GM12878 (cell line): ENCODE data around the gene ZDHHC14. TPM values are rescaled to one million over a fixed set of nuclear protein-coding genes. Genes with fewer than 3 reads are reported as not detected.

Experiments used
- ATAC-seq: fragments of 200-7000 bp; cut with Tn5 transposase; 3 replicates; pipeline ENCODE4 v1.9.1; 2020; ENCODE audit warnings: mild to moderate bottlenecking, moderate library complexity
- BruUV-seq: library from RNA; stranded (reverse); fragments of 400-500 nt; replicated peaks from 2 replicates; lab custom pipeline; 2021; lab: Mats Ljungman, UMichigan
- CTCF ChIA-PET: fragments of 300-600 bp; sonication (Branson Sonifier 250); formaldehyde crosslinking; extraction: SDS; loops from one replicate; lab custom pipeline; 2021; ENCODE audit warnings: inconsistent platforms; lab: Yijun Ruan, JAX
- POLR2A ChIA-PET: fragments of 350-600 bp; formaldehyde crosslinking; extraction: SDS; loops from one replicate; lab custom pipeline; 2021; ENCODE audit warnings: inconsistent platforms; lab: Charles Lee
- RAD21 ChIA-PET: fragments of 300-600 bp; sonication (Branson Sonifier 250); formaldehyde crosslinking; loops from one replicate; lab custom pipeline; 2023; ENCODE audit warnings: antibody characterized with exemption; ENCODE audit not compliant: unreplicated experiment; lab: Charles Lee
- SMC1A ChIA-PET: fragments of 300-600 bp; sonication (Branson Sonifier 250); formaldehyde crosslinking; loops from one replicate; lab custom pipeline; 2023; ENCODE audit not compliant: unreplicated experiment, uncharacterized antibody; lab: Charles Lee
- DNase-seq: peaks from one replicate; pipeline ENCODE4 v3.0.0-alpha.2; 2011; ENCODE audit warnings: low read depth, low spot score
- FAIRE-seq: peaks from 3 replicates; lab custom pipeline; 2011; peaks lifted over from hg19 to GRCh38; lab: Jason Lieb, UNC
- H2AFZ ChIP-seq: 2 replicates; pipeline ENCODE4 v1.6.0; 2011; ENCODE audit warnings: low read depth, low read length, control low read depth; ENCODE audit not compliant: control insufficient read depth
- H3K27ac ChIP-seq: 2 replicates; pipeline ENCODE4 v1.5.1; 2011; ENCODE audit warnings: control low read depth; ENCODE audit not compliant: control insufficient read depth, insufficient read depth
- H3K27me3 ChIP-seq, 2 experiments: replicated peaks in 1 of 2; 2 replicates each; pipeline versions ENCODE4 v1.6.0 to v1.6.1; 2011; ENCODE audit warnings: low read length in 1 of 2; ENCODE audit not compliant: control insufficient read depth in 2 of 2, insufficient read depth in 2 of 2
- H3K36me3 ChIP-seq, 2 experiments: 2 replicates each; pipeline ENCODE4 v1.5.1; 2011; ENCODE audit warnings: low read length in 1 of 2; ENCODE audit not compliant: control insufficient read depth in 2 of 2, insufficient read depth in 2 of 2
- H3K4me1 ChIP-seq: 2 replicates; pipeline ENCODE4 v1.6.1; 2011; ENCODE audit warnings: mild to moderate bottlenecking, low read length, moderate library complexity, mixed read lengths; ENCODE audit not compliant: control insufficient read depth, insufficient read depth
- H3K4me2 ChIP-seq: 2 replicates; pipeline ENCODE4 v1.6.0; 2011; ENCODE audit warnings: control low read depth; ENCODE audit not compliant: control insufficient read depth, insufficient read depth
- H3K4me3 ChIP-seq: fragments of 200-600 bp; sonication (generic); 2 replicates; pipeline ENCODE4 v1.5.1; 2016
- H3K79me2 ChIP-seq: 2 replicates; pipeline ENCODE4 v1.6.0; 2011; ENCODE audit warnings: low read length; ENCODE audit not compliant: control insufficient read depth, insufficient read depth
- H3K9ac ChIP-seq: 2 replicates; pipeline ENCODE4 v1.8.0; 2011; ENCODE audit warnings: low read length, control low read depth, mixed read lengths; ENCODE audit not compliant: control insufficient read depth, insufficient read depth
- H3K9me3 ChIP-seq: replicated peaks from 3 replicates; pipeline ENCODE4 v1.5.1; 2011; ENCODE audit warnings: mild to moderate bottlenecking, low read length; ENCODE audit not compliant: control insufficient read depth, insufficient read depth
- H4K20me1 ChIP-seq: 2 replicates; pipeline ENCODE4 v1.6.0; 2011; ENCODE audit not compliant: control insufficient read depth, insufficient read depth
- EED ChIP-seq: sonication (generic); IDR thresholded peaks from 2 replicates; pipeline ENCODE4 v1.6.1; 2016; ENCODE audit warnings: antibody characterized with exemption, low read depth
- MYB ChIP-seq: fragments of 150-350 bp; IDR thresholded peaks from 2 replicates; pipeline ENCODE4 v1.6.1; 2014; ENCODE audit warnings: mild to moderate bottlenecking, low read depth, low read length, borderline replicate concordance
- MYC ChIP-seq: IDR thresholded peaks from 2 replicates; pipeline ENCODE4 v1.6.1; 2011; ENCODE audit warnings: mild to moderate bottlenecking, low read length, moderate library complexity, inconsistent platforms; ENCODE audit not compliant: insufficient read depth, insufficient replicate concordance, insufficient read length, severe bottlenecking
- NFXL1 ChIP-seq: fragments of 450-650 bp; IDR thresholded peaks from 2 replicates; pipeline ENCODE4 v1.6.1; 2017; ENCODE audit warnings: antibody characterized with exemption, mild to moderate bottlenecking, borderline replicate concordance
- NFYB ChIP-seq: IDR thresholded peaks from 2 replicates; pipeline ENCODE4 v1.6.1; 2011; ENCODE audit warnings: low read depth, mild to moderate bottlenecking, low read length, improper control_type of control experiment, moderate library complexity; ENCODE audit not compliant: insufficient read depth
- RAD51 ChIP-seq: fragments of 450-650 bp; IDR thresholded peaks from 2 replicates; pipeline ENCODE4 v1.6.1; 2016; ENCODE audit warnings: moderate library complexity, mild to moderate bottlenecking, inconsistent platforms
- RB1 ChIP-seq: fragments of 450-650 bp; formaldehyde crosslinking; IDR thresholded peaks from 2 replicates; pipeline ENCODE4 v1.6.1; 2017; ENCODE audit warnings: mild to moderate bottlenecking, borderline replicate concordance
- RBBP5 ChIP-seq: fragments of 200-600 bp; sonication (generic); conservative IDR thresholded peaks from 2 replicates; pipeline ENCODE4 v1.6.1; 2016
- STAT1 ChIP-seq: fragments of 450-650 bp; conservative IDR thresholded peaks from 2 replicates; pipeline ENCODE4 v1.6.1; 2014; ENCODE audit warnings: antibody characterized with exemption, mild to moderate bottlenecking
- ZNF622 ChIP-seq: fragments of 450-650 bp; IDR thresholded peaks from 2 replicates; pipeline ENCODE4 v1.6.1; 2017; ENCODE audit warnings: mild to moderate bottlenecking, inconsistent platforms
- WGBS: methylation state at CpG from one replicate; pipeline ENCODE4 v1.1.6; 2016; ENCODE audit warnings: low lambda C conversion rate; ENCODE audit not compliant: insufficient replicate concordance, insufficient coverage; ENCODE audit errors: missing lambda C conversion rate; 5-methylcytosine and 5-hydroxymethylcytosine counted together
- in situ Hi-C: fragments of 300-500 bp; cut with MboI; formaldehyde crosslinking; loops from 9 replicates; pipeline ENCODE4 v1.14.3; 2018; ENCODE audit warnings: mixed read lengths
- intact Hi-C: fragments of 100-400 bp; cut with micrococcal nuclease; formaldehyde crosslinking; loops from one replicate; pipeline ENCODE4 v1.14.2; 2022; ENCODE audit not compliant: unreplicated experiment
- polyA plus RNA-seq, 11 experiments: library from polyadenylated mRNA; depleted of rRNA in 4 of 11; unstranded in 6 of 11; stranded (reverse) in 5 of 11; fragments of >200 nt; fragmentation: Nextera tagmentation in 4 of 11; fragmentation: Illumina TruSeq in 1 of 11; extraction: Ambion mirVana in 4 of 11; extraction: Trizol in 1 of 11; gene quantifications; 1 replicate in 1 of 11; 2 replicates in 10 of 11; pipeline versions ENCODE4 v1.2.1 to v1.2.3, GENCODE V29; 2011 to 2016; ENCODE audit warnings: inconsistent platforms in 2 of 11, missing spikeins in 2 of 11, low read depth in 1 of 11
- total RNA-seq, 4 experiments: library from RNA; depleted of rRNA in 3 of 4; stranded (reverse); fragments of >200 nt in 3 of 4; fragmentation: Illumina TruSeq in 1 of 4; extraction: Trizol in 1 of 4; gene quantifications; 2 replicates each; pipeline versions ENCODE4 v1.2.1 to v1.2.3, GENCODE V29; 2013 to 2021
- TF ChIP-seq, protein P1 (sequence below): fragments of 450-650 bp; formaldehyde crosslinking; IDR thresholded peaks from 2 replicates; pipeline ENCODE4 v1.4.0; 2020; ENCODE audit warnings: mild to moderate bottlenecking, moderate library complexity
- TF ChIP-seq, protein P2 (sequence below): fragments of 450-650 bp; IDR thresholded peaks from 2 replicates; pipeline ENCODE4 v1.6.1; 2018; ENCODE audit warnings: mild to moderate bottlenecking, low read depth, moderate library complexity; ENCODE audit not compliant: partially characterized antibody

ZDHHC14 gene
- total and polyA plus RNA-seq, 10 of the 15 experiments (the other 5 are each of a cell fraction or from before 2014, with no cell fraction given) = 0.15 to 16.0 (median 0.76) TPM; not detected in 1

DNA sequence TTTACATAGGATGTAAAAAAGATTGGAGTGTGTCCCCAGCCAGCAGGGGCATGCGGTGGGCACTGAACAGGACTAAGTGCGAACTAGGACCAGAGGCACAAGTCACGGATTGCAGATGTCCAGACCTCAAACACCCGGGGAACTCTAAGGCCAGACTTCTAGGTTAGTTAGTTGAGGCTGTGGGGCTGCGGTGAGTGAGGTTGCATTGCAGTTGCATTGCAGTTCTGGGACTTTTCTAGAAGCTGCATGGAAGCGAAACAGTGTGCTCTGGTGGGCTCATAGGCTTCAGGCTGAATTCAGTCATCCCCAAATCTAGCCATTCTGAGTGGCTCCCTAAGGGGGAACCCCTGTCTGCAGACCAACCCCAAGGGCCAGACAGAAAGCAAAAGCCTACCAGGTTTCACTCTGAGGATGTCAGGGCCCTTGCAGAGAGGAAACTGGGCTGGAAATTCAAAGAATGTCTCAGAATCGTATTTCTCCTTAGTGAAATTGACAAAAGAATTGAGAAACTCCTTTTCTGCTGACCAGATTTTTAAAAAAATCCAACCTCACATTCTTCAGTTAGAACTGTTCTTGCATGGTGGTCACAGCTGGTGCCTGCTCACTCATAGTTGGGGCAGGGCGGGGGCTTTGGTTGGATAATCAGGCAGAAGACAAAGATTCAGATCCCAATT is 182.8 kb downstream of the ZDHHC14 start:
- BruUV-seq = no TSS peak
- CTCF ChIA-PET = interaction anchor here (1.0 to 4.3 kb wide), 6 partner anchors 27 to 249 kb away, joined by 3 to 84 read pairs (median 4); no protein-coding TSS in a partner anchor
- peak; percentile 96 for FAIRE-seq
- peaks cover 4% of the 10 kb centered on the region for H3K9me3 ChIP-seq
- no peak overlapping the region for H3K9ac ChIP-seq
- H3K79me2 ChIP-seq = no peaks in the 10 kb centered on the region
- H3K4me1 ChIP-seq = peaks cover 52% of the 10 kb centered on the region
- POLR2A ChIA-PET = interaction anchor here (11.0 kb wide), 1 partner anchor 102 kb away, joined by 170 read pairs; no protein-coding TSS in a partner anchor
- ATAC-seq = peak; percentile 81
- RAD21 ChIA-PET = interaction anchor here (2.1 to 9.6 kb wide), 6 partner anchors 6 to 179 kb away, joined by 10 to 350 read pairs (median 20); no protein-coding TSS in a partner anchor
- no peaks in the 10 kb centered on the region for H4K20me1 ChIP-seq
- H3K4me3 ChIP-seq = no peak overlapping the region; the same call in 1 of the 2 replicates
- H3K27me3 ChIP-seq = no peaks in the 10 kb centered on the region
- in situ Hi-C loops = loop anchor here (5.0 kb wide), 2 partner anchors 101 to 199 kb away; no protein-coding TSS in a partner anchor
- WGBS = 3% methylated on average over 8 of the region's 8 CpGs
- peak overlapping the region; percentile 38; the same call in 1 of the 2 replicates for H3K27ac ChIP-seq
- H2AFZ ChIP-seq = no peak overlapping the region
- peak; percentile 93 for DNase-seq
- intact Hi-C loops = loop anchor here (1.0 to 5.0 kb wide), 7 partner anchors 27 to 871 kb away; partner anchors contain the start of gene TMEM242
- SMC1A ChIA-PET = interaction anchor here (0.7 to 17.5 kb wide), 11 partner anchors 14 to 200 kb away, joined by 3 to 431 read pairs (median 3); no protein-coding TSS in a partner anchor
- peaks cover 0 to 1% of the 10 kb centered on the region in 2 experiments; a peak in 1 of 4 replicates for H3K36me3 ChIP-seq
- H3K4me2 ChIP-seq = peak overlapping the region; percentile 49
- TF ChIP-seq NFXL1 (no peak), NFYB (peak; percentile 73), RBBP5 (no peak), RB1 (no peak), ZNF622 (no peak), RAD51 (peak; percentile 6; the same call in 1 of the 2 replicates), EED (peak; percentile 75), STAT1 (no peak), MYB (no peak), MYC (no peak)
- TF ChIP-seq, protein P1, sequence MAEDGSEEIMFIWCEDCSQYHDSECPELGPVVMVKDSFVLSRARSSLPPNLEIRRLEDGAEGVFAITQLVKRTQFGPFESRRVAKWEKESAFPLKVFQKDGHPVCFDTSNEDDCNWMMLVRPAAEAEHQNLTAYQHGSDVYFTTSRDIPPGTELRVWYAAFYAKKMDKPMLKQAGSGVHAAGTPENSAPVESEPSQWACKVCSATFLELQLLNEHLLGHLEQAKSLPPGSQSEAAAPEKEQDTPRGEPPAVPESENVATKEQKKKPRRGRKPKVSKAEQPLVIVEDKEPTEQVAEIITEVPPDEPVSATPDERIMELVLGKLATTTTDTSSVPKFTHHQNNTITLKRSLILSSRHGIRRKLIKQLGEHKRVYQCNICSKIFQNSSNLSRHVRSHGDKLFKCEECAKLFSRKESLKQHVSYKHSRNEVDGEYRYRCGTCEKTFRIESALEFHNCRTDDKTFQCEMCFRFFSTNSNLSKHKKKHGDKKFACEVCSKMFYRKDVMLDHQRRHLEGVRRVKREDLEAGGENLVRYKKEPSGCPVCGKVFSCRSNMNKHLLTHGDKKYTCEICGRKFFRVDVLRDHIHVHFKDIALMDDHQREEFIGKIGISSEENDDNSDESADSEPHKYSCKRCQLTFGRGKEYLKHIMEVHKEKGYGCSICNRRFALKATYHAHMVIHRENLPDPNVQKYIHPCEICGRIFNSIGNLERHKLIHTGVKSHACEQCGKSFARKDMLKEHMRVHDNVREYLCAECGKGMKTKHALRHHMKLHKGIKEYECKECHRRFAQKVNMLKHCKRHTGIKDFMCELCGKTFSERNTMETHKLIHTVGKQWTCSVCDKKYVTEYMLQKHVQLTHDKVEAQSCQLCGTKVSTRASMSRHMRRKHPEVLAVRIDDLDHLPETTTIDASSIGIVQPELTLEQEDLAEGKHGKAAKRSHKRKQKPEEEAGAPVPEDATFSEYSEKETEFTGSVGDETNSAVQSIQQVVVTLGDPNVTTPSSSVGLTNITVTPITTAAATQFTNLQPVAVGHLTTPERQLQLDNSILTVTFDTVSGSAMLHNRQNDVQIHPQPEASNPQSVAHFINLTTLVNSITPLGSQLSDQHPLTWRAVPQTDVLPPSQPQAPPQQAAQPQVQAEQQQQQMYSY (CRISPR knock-in tag) = no peak
- TF ChIP-seq, protein P2, sequence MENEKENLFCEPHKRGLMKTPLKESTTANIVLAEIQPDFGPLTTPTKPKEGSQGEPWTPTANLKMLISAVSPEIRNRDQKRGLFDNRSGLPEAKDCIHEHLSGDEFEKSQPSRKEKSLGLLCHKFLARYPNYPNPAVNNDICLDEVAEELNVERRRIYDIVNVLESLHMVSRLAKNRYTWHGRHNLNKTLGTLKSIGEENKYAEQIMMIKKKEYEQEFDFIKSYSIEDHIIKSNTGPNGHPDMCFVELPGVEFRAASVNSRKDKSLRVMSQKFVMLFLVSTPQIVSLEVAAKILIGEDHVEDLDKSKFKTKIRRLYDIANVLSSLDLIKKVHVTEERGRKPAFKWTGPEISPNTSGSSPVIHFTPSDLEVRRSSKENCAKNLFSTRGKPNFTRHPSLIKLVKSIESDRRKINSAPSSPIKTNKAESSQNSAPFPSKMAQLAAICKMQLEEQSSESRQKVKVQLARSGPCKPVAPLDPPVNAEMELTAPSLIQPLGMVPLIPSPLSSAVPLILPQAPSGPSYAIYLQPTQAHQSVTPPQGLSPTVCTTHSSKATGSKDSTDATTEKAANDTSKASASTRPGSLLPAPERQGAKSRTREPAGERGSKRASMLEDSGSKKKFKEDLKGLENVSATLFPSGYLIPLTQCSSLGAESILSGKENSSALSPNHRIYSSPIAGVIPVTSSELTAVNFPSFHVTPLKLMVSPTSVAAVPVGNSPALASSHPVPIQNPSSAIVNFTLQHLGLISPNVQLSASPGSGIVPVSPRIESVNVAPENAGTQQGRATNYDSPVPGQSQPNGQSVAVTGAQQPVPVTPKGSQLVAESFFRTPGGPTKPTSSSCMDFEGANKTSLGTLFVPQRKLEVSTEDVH = no peak
